Endometrial microvascular endothelial cells (primary cell): ENCODE measurements around the gene RCN1. TPM values are rescaled to one million over a fixed set of nuclear protein-coding genes. Genes with fewer than 3 reads are reported as not detected.
"Not testable (repeated sequence)": the region's sequence is repeated elsewhere in the genome, so short reads cannot be mapped to it uniquely, and the experiment has no call there.

Source experiments
- in situ Hi-C: cut with HindIII; loops from 2 replicates; pipeline ENCODE4 v1.10.0; 2017; ENCODE audit warnings: low sequenced_read_pairs, low pct_unique_long_range_greater_than_20kb; ENCODE audit errors: inconsistent ontology term
- total RNA-seq: library from RNA; depleted of rRNA; stranded (reverse); fragments of >200 nt; gene quantifications from one replicate; pipeline ENCODE4 v1.2.3, GENCODE V29; 2015; ENCODE audit errors: inconsistent ontology term

The RCN1 gene
- total RNA-seq, 1 donor from 2014 or later: 223 TPM

DNA sequence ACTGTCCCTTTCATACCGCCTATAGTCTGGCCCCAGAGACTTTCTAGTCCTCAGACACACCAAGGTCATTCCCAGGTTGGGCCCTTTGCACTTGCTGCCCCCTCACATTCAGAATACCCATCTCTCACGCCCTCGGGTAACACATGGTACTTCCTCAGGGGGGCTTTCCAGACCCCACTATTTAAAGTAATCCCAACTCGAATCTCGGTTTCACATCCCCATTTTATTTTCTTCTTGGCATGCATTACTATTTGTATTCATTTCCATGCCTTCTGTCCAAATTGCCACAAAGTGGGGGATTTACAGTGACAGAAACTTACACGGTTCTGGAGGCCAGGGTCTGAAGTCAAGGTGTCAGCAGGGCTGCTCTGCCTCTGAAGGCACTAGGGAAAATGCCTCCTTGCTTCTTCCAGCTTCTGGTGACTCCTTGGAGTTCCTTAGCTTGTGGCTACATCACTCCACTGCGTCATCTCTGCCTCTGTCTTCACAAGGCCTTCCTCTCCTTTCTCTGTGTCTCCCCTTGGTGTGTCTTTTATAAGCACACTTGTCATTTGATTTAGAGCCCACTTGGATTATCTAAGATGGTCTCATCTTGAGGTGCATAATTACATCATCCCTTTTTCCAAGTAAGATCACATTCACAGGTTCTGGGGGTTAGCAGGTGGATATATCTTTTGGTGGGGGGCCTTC lies 15.1 kb downstream of the RCN1 start:
- in situ Hi-C loops: no loop called here

DNA sequence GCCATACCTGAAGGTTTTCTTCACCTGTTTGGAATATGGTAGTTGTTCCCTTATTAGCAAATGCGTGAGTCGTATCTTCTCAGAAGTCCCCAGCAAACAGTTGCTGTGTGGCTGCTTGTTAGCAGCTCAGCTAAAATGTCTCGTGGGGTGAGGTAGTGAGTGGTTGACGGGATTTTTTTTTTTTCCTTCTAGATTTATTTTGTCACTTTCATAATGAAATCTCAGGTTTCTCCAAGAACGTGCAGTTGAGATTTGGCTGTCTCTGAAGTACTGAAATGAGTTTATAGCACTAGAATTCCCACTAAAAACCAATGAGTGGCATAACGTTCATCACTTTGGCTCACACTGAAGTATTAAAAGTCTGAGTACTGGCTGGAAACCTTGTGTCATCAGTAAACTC lies 16.8 kb downstream of the RCN1 start:
- in situ Hi-C loops: no loop called here

DNA sequence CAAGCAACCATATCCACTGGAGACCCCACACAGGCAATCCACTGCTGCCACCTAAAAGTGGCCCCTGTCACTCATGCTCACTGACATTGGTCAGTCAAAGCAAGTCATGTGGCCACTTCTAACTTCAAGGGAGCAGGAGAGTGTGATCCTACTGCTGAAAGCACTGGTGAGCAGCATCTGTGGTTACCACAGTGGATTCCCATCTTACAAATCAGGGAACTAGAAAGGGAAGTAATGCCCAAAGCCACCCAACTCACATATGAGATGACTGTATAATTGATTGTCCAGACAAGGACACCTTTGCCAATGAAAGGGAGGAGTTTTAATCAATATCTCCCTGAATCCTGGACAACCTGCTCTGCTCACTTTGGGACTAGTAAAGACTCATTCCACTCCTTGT lies 17.7 kb downstream of the RCN1 start:
- in situ Hi-C loops: no loop called here

DNA sequence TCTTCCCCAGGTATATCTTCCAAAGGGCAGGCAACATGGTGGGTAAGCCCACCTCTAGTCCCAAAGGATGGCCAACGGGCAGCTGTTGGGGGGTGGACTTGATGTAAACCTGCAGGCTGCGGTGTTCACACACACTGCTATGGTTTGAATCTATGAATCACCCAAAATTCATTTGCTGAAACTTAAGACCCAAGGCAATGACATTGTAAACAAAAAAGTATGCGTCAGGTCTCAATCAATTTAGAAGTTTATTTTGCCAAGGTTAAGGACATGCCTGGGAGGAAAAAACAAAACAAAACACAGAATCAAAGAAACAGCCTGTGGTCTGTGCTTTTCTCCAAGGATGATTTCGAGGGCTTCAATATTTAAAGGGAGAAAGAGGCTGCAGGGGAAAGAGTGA lies 18.3 kb downstream of the RCN1 start:
- in situ Hi-C loops: no loop called here

DNA sequence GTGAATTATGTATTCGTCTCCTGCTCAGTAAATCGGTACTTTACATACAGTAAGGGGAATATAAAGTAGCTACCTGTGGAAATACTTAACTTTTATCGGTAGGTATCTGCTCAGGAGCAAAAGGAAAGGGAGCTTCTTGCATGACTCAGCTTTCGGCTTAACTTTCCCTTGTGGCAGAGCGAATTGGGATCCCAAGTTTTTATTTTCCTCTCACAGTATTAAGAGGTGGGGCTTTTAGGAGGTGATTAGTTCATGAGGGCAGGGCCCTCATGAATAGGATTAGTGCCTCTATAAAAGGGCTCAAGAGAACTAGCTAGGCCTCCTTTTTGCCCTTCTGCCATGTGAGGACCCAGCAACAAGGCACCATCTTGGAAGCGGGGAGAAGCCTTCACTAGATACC lies 18.7 kb downstream of the RCN1 start:
- in situ Hi-C loops: no loop called here

DNA sequence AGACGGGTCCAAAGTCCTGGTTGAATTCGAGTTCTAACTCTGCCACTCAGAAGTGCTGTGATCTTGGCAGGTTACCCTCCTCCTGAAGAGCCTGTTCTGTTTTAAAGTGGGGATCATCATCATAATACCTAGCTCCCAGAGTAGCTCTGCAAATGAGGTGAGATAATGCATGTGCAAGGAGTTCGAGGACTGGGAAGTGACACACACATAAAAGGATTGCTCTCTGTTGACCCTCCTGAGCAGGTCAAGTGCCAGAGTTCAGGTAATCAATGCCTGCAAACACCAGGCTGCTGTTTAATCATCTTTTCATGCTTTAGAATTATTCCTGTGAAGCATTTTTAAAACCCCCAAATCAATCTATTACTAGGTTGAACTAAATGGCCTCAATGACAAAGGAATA lies 19.9 kb downstream of the RCN1 start:
- in situ Hi-C loops: no loop called here

DNA sequence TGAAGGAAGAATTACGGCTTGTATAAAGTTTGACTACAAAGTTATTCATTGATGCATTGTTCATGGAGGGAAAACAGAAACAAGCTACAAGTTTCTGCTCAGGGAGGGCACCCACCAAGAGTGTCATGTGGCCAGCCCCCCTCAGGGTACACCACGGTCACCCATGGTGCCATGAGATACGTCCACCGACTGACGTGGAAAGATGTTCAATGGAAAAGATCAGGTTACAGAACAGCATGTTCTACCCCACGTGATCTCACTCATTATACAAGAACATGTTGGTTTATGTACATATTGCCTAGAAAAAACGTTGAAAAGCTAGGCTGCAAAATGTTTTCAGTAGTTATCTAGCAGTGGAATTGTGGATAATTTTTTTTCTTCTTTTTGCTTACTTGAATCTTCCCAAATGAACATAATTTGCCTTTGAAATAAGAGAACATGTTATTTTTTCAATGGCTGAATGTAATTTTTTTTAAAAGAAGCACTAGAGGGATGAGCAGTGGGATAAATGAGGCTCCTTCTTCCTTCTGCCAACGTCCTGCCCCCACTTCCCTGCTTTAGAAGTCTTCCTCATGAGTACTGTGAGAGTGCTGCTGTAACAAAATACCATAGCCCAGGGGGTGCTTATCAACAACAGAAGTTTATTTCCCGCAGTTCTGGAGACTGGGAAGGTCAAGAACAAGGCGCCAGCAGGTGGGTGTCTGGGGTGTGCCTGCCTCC lies 22.5 kb downstream of the RCN1 start:
- in situ Hi-C loops: no loop called here

DNA sequence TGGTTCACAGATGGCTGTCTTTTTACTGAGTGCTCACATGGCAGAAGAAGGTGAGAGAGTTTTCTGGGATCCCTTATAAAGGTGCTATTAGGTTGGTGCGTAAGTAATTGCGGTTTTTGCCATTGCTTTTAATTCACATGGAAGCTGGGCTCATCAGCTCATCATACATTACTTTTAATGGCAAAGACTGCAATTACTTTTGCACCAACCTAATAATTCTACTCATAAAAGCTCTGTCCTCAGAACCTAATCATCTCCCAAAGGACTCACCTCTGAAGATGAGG lies 23.0 kb downstream of the RCN1 start:
- in situ Hi-C loops: no loop called here

DNA sequence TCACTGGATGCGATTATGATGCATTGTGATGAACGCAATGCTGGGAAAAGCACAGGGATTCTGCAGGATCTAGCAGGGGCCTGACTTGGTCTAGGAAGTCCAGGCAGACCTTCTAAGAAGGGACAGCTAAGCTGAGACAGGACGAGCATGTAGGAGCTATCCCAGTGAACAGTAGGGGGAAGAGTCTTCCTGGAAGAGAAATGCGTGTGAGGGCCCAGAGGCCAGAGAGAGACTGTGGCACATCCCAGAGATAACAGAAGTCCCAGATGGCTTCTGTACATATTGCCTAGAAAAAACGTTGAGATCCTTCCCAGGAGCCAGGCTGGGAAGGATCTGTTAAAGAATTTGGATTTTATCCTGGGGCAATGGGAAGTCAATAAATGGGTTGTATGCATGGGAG lies 24.6 kb downstream of the RCN1 start:
- in situ Hi-C loops: no loop called here

DNA sequence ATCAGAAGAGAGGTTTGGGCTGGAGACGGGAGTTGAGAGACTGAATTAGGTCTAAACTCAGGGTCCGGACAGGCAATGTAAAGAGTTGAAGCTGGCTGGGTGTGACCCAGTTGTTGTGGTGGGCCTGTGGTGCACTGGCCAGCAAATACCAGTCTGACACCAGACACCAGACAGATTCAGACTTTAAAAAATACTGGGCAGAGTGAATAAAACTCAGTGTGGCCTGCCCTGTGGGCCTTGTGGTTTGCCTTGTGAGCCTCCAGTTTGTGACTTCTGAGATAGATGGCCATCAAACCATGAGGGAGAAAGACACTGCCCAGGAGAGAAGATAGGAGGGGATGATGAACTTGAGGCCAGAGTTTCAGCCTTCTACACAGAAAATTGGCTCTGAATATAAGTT lies 25.8 kb downstream of the RCN1 start:
- in situ Hi-C loops: no loop called here

DNA sequence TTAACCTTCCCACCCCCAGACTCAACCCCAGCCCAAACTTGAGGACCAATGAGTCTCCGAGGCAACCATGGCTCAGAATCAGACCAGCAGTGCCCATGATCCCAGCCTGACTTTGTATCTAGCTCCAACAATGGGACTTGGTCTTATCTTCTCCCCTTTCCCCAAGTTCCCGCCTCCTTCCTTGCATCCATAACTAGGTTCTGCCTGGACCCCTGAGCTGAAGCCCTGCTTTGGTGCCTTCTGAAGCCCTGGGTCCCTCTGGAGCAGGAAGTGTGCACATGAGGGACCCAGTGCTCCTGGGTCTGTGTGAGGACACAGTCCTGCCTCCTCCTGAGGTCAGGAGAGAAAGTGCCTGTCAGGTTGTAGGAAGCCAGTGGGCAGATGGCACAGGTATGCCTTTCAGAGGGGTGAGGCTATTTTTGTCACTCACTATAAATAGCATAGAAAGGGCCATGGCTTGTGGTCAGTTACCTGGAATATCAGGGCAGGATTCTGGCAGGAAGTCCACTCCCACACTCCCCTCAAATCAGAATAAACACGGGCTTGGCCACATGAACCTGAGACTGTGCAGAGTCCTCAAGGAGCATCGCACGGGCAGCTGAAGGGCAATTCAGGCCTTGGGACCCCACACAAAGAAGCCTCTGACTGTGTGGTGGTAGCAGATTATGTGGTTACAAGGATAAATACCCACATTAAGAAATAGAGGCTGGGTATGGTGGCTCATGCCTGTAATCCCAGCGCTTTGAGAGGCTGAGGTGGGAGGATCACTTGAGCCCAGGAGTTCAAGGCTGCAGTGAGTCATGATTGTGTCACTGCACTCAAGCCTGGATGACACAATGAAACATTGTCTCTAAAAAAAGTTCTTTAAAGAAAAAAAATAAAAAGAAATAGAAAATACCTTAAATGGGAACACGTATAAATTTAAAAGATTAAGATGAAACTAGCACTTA lies 27.4 kb downstream of the RCN1 start:
- in situ Hi-C loops: no loop called here

DNA sequence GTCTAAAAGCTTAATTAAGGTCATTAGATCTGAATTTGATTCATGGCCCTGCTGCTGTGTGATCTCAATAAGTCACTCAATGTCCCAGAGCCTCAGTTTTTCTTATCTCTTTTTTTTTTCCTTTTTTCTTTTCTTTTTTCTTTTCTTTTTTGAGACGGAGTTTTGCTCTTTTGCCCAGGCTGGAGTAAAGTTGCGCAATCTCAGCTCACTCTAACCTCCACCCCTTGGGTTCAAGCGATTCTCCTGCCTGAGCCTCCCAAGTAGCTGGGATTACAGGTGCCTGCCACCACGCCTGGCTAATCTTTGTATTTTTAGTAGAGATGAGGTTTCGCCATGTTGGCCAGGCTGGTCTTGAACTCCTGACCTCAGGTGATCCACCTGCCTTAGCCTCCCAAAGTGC lies 28.3 kb downstream of the RCN1 start:
- in situ Hi-C loops: not testable (repeated sequence)

DNA sequence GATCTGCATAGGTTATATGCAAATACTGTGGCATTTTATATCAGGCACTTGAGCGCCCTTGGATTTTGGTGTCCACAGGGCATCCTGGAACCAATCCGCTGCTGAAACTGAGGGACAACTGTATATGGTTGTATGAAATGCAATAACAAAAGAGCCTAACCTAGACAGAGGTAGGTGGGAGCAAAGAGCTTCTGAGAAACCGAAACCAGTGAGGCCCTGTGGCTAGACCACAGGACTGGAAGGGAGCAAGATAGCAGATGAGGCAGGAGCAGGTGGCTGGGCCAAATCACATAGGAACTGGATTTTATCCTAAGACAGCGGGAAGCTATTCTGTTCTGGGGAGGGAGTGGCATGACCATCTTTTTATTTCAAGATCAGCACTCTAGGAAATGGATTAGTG lies 30.1 kb downstream of the RCN1 start:
- in situ Hi-C loops: no loop called here

DNA sequence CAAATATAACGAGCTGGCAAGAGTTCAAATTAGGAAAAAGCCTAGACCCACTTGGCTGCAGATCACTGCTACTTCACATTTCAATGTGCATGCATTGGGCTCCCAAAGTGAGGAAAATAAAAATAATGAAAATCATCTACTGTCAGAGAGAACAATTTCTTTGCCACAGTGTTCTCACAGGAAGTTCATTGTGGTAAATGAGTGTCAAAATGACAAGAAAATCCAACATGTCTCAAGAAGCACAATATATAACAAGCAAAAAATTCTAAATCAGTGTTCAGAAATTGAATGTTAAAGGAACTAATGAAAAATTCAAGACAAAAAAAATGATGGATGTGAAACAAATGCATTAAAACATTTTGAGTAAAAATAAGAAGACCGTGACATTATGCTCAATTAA lies 31.3 kb downstream of the RCN1 start:
- in situ Hi-C loops: no loop called here

DNA sequence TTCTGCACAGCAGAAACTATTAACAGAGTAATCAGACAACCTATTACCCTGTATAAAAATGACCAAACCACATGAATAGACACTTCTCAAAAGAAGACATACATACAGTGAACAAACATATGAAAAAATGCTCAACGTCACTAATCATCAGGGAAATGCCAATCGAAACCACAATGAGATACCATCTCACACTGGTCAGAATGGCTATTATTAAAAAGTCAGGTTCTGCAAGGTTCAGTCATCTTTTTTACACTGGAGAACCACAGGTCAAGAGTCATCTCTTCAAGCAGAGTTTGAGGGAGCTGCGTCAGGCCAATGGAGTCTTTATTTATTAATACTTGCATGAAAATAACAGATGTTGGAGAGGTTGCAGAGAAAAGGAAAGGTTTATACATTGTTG lies 40.4 kb downstream of the RCN1 start:
- in situ Hi-C loops: no loop called here

DNA sequence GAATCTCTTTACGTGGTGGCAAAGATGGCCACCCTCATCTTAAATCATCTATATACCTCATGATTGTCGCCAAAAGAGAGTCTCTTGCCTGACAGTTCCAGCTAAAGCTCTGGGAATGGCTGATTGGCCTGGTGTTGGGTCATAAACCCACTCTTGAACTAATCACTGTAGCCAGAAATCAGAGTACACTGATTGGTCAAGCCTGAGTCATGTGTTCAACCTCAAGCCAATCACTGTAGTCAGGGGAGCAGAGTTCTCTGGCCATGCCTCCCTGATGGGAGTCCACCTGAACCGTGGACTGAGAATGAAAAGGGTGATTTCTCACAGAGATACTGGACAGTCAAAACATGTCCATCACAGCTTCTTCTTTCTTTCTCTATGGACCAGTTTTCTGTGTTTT lies 45.8 kb downstream of the RCN1 start:
- in situ Hi-C loops: no loop called here

DNA sequence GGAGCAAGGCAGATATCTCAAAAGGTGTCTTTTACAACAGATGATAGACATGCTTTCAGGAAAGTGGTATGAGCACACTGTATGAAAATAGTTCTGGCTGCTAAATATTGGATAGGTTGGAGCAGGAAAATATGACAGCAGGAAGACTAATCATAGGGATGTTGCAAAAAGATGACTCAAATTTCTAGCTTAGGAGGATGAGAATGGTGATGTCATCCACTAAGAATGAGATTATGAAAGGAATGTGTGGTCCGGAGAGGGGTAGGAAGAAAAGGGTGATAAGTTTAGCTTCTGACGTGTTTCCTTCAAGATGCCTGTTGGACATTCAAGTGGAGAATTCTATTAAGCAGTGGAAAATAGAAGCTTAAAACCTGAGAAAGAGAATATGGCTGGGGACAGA lies 46.4 kb downstream of the RCN1 start:
- in situ Hi-C loops: no loop called here

DNA sequence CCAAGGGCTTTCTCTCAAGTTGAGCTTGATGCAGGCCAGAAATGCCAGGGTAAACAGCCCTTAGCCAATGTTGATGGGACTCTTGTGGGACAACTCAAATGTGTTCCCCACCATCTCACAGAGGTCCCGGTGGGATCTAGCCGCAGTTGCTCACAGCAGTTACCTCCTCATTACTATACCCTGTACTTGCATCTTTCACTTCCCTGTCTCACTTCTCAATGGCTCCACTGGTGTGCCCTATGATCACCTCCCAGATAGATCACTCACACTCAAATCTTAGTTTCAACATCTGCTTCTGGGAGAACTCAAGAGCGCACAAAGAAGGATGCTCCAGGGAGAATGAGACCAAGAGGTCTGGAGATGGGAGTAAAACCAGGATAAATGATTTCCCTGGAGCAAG lies 47.0 kb downstream of the RCN1 start:
- in situ Hi-C loops: no loop called here

DNA sequence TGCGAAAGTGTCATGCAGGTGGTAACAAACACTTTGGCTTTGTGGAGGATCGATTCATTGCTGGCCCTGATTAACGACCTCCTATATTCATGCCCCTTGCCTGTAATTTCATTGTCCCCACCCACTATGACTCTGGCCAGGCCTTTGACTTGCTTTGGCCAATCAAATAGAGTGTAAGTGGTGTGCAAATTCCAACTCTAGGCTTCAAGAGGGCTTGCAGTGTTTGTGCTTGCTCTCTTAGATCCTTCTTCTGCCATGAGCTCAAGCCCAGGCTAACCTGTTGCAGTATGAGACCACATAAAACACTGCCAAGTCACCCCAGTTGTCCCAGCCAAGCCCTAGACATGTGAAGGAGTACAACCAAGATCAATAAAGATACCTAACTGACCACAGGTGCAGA lies 48.0 kb downstream of the RCN1 start:
- in situ Hi-C loops: no loop called here

DNA sequence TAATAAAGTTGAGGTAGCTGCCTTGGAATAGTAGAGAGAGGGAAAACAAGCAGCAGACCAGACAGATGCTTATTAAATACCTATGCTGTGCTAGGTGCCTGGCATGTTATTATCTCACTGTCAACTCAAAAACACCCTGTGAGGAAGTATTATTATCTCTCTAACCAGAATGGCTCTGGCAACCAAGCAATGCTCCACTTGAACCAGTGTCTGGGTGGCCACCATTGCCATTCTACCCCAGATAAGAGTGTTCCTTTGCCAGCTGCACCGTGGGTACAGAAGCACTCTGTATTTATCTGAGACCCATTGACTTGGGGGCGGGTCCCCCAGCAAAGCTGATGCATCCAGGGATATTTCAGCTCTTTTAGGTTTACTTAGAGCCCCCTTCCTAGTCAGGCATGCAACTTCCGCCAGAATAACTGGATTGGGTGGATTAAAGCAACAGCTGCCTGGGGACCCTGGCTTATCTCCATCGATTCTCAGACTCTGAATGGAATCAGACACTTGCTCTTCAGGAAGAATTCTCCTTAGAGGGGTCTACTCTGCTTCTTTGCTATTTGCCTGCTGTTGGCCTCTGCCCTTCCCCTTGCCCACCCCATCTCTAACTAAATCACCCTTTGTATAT lies 49.1 kb downstream of the RCN1 start:
- in situ Hi-C loops: no loop called here
